ENCODE measurements around the gene FER. TPM values are rescaled to one million over a fixed set of nuclear protein-coding genes. Genes with fewer than 3 reads are reported as not detected.

The FER gene
- total and polyA plus RNA-seq, 2 experiments from 2014 or later: 10.6 to 29.4 TPM

DNA sequence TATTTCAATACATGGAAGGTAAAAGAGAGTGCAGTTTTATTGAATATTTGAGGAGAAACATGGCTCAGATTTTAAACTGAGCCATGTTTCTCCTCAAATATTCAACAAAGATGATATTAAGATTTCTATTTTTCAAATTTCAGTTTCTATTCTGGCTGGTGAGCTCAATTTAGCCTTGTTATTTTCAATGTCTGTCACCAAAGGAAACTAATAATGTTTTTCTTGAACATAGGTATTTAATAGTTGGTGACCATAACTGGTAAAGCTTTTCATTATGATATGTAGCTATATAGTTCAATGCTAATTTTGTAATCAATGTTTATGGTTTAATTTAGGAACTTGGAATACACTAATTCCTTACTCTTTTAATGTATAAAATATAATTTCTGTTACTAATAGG is 177.4 kb downstream of the FER start:
- TF ChIP-seq, protein P1, sequence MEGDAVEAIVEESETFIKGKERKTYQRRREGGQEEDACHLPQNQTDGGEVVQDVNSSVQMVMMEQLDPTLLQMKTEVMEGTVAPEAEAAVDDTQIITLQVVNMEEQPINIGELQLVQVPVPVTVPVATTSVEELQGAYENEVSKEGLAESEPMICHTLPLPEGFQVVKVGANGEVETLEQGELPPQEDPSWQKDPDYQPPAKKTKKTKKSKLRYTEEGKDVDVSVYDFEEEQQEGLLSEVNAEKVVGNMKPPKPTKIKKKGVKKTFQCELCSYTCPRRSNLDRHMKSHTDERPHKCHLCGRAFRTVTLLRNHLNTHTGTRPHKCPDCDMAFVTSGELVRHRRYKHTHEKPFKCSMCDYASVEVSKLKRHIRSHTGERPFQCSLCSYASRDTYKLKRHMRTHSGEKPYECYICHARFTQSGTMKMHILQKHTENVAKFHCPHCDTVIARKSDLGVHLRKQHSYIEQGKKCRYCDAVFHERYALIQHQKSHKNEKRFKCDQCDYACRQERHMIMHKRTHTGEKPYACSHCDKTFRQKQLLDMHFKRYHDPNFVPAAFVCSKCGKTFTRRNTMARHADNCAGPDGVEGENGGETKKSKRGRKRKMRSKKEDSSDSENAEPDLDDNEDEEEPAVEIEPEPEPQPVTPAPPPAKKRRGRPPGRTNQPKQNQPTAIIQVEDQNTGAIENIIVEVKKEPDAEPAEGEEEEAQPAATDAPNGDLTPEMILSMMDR (IDR thresholded peaks at IDR 0.05; ENCODE audit: poor library complexity): no peak
- no peak for TF ChIP-seq EZH2 (IDR thresholded peaks at IDR 0.05; ENCODE audit: borderline replicate concordance)
- TF ChIP-seq EZH2phosphoT487 (IDR thresholded peaks at IDR 0.05; ENCODE audit: low read depth, severe bottlenecking, unreplicated experiment): no peak
- Histone ChIP-seq H3K27ac (no peak overlapping the region), H3K36me3 (replicated peaks; ENCODE audit: insufficient read depth, low read depth) (no peaks in the 10 kb centered on the region), H3K4me1 (ENCODE audit: insufficient read depth) (no peaks in the 10 kb centered on the region), H2AFZ (no peak overlapping the region), H3K27me3 (no peaks in the 10 kb centered on the region), H3K79me2 (no peaks in the 10 kb centered on the region), H4K20me1 (ENCODE audit: insufficient read depth, poor library complexity, severe bottlenecking) (no peaks in the 10 kb centered on the region), H3K9me2 (replicated peaks; ENCODE audit: insufficient read depth) (no peaks in the 10 kb centered on the region), H3K4me3 (no peak overlapping the region), H3K9me3 (ENCODE audit: low read depth) (no peaks in the 10 kb centered on the region), H3K4me2 (no peak overlapping the region)
- no peak for DNase-seq (ENCODE audit: low spot score)

DNA sequence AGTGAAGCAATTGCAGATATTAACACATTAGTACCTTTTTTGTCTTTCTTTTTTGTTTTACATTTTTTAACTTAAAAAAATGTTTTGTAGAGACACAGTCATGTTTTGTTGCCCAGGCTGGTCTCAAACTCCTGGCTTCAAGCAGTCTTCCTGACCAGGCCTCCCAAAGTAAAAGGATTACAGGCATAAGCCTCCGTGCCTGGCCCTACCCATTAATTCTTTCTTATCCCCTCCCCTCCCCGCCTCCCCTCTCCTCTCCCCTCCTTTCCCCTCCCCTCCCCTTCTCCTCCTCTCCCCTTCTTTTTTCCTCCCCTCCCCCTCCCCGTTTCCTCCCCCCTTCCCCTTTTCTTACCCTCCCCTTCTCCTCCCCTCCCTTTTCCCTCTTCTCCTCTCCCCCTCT is 182.4 kb downstream of the FER start:
- no peak for DNase-seq (ENCODE audit: low spot score)
- Histone ChIP-seq H2AFZ (no peak overlapping the region), H3K4me1 (ENCODE audit: insufficient read depth) (no peaks in the 10 kb centered on the region), H3K4me2 (no peak overlapping the region), H3K9me2 (replicated peaks; ENCODE audit: insufficient read depth) (no peaks in the 10 kb centered on the region), H3K36me3 (replicated peaks; ENCODE audit: insufficient read depth, low read depth) (no peaks in the 10 kb centered on the region), H3K4me3 (no peak overlapping the region), H3K27ac (no peak overlapping the region), H3K27me3 (no peaks in the 10 kb centered on the region), H3K79me2 (no peaks in the 10 kb centered on the region), H3K9me3 (ENCODE audit: low read depth) (no peaks in the 10 kb centered on the region), H4K20me1 (ENCODE audit: insufficient read depth, poor library complexity, severe bottlenecking) (no peaks in the 10 kb centered on the region)
- no CpG with 5 or more reads among the region's 3 CpGs for WGBS (ENCODE audit: low lambda C conversion rate, missing lambda C conversion rate)
- TF ChIP-seq, protein P1 (IDR thresholded peaks at IDR 0.05; ENCODE audit: poor library complexity): no peak
- no peak for TF ChIP-seq EZH2phosphoT487 (IDR thresholded peaks at IDR 0.05; ENCODE audit: low read depth, severe bottlenecking, unreplicated experiment)
- TF ChIP-seq EZH2 (IDR thresholded peaks at IDR 0.05; ENCODE audit: borderline replicate concordance): no peak

DNA sequence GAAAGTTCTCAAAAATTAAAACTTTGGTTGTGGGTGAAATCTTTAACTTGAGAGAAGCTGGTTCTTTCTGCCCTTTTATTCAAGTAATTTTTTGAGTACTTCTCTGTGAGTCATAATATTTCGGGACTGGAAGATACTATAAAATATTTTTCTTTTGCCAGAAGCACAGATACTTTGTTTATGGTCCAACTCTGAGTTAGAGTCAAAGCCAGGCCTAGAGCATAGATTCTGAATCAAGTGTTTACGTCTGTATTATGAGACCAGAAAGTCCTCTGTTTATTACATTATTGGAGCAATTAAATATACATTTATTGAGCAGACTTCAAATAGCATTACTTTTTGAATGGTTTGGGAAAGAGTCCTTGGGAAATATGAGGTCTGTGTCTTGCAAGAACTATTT is 187.9 kb downstream of the FER start:
- Histone ChIP-seq H3K9me2 (replicated peaks; ENCODE audit: insufficient read depth) (no peaks in the 10 kb centered on the region), H3K27ac (no peak overlapping the region), H2AFZ (no peak overlapping the region), H3K79me2 (no peaks in the 10 kb centered on the region), H3K9me3 (ENCODE audit: low read depth) (no peaks in the 10 kb centered on the region), H4K20me1 (ENCODE audit: insufficient read depth, poor library complexity, severe bottlenecking) (no peaks in the 10 kb centered on the region), H3K27me3 (no peaks in the 10 kb centered on the region), H3K4me3 (no peak overlapping the region), H3K4me2 (no peak overlapping the region), H3K4me1 (ENCODE audit: insufficient read depth) (no peaks in the 10 kb centered on the region), H3K36me3 (replicated peaks; ENCODE audit: insufficient read depth, low read depth) (no peaks in the 10 kb centered on the region)
- 76% methylated on average over 2 of the region's 2 CpGs for WGBS (ENCODE audit: low lambda C conversion rate, missing lambda C conversion rate)
- no peak for DNase-seq (ENCODE audit: low spot score)
- no peak for TF ChIP-seq EZH2 (IDR thresholded peaks at IDR 0.05; ENCODE audit: borderline replicate concordance)
- TF ChIP-seq, protein P1 (IDR thresholded peaks at IDR 0.05; ENCODE audit: poor library complexity): no peak
- TF ChIP-seq EZH2phosphoT487 (IDR thresholded peaks at IDR 0.05; ENCODE audit: low read depth, severe bottlenecking, unreplicated experiment): no peak

DNA sequence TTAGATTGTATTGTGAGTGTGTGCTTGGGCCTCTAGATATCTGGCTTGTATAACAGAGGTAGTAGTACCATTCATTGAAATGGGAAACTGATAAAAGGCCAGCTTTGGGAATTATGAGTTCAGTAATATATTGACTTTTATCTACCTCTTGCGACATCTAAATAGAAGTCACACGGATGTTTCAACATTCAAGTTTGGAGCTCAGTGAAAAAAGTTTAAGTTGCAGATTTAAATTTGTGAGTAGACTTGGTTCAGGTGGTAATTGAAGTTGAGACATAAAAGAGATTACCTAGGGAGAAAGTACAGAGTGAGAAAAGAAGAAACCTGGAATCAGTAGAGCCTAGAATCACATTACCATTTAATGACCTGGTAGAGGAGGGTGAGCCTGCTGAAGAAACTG is 189.5 kb downstream of the FER start:
- Histone ChIP-seq H3K27ac (no peak overlapping the region), H3K4me1 (ENCODE audit: insufficient read depth) (no peaks in the 10 kb centered on the region), H3K36me3 (replicated peaks; ENCODE audit: insufficient read depth, low read depth) (no peaks in the 10 kb centered on the region), H3K27me3 (no peaks in the 10 kb centered on the region), H3K79me2 (no peaks in the 10 kb centered on the region), H3K4me3 (no peak overlapping the region), H3K9me3 (ENCODE audit: low read depth) (no peaks in the 10 kb centered on the region), H2AFZ (no peak overlapping the region), H3K9me2 (replicated peaks; ENCODE audit: insufficient read depth) (no peaks in the 10 kb centered on the region), H3K4me2 (no peak overlapping the region), H4K20me1 (ENCODE audit: insufficient read depth, poor library complexity, severe bottlenecking) (no peaks in the 10 kb centered on the region)
- WGBS (ENCODE audit: low lambda C conversion rate, missing lambda C conversion rate): 80% methylated on average over 2 of the region's 2 CpGs
- no peak for DNase-seq (ENCODE audit: low spot score)
- TF ChIP-seq EZH2phosphoT487 (IDR thresholded peaks at IDR 0.05; ENCODE audit: low read depth, severe bottlenecking, unreplicated experiment) (no peak), EZH2 (IDR thresholded peaks at IDR 0.05; ENCODE audit: borderline replicate concordance) (no peak)
- TF ChIP-seq, protein P1 (IDR thresholded peaks at IDR 0.05; ENCODE audit: poor library complexity): no peak
